ENCODE data around the gene GADD45B.
"Not testable (repeated sequence)": the region's sequence is repeated elsewhere in the genome, so short reads cannot be mapped to it uniquely, and the experiment has no call there.

The GADD45B gene

GRCh38 chr19:2469915-2470200 is 6.1 kb upstream of the GADD45B start:
- DNase-seq: not testable (repeated sequence)

GRCh38 chr19:2474232-2475017 is 1.5 kb upstream of the GADD45B start:
- peak; percentile 95 for DNase-seq

DNA sequence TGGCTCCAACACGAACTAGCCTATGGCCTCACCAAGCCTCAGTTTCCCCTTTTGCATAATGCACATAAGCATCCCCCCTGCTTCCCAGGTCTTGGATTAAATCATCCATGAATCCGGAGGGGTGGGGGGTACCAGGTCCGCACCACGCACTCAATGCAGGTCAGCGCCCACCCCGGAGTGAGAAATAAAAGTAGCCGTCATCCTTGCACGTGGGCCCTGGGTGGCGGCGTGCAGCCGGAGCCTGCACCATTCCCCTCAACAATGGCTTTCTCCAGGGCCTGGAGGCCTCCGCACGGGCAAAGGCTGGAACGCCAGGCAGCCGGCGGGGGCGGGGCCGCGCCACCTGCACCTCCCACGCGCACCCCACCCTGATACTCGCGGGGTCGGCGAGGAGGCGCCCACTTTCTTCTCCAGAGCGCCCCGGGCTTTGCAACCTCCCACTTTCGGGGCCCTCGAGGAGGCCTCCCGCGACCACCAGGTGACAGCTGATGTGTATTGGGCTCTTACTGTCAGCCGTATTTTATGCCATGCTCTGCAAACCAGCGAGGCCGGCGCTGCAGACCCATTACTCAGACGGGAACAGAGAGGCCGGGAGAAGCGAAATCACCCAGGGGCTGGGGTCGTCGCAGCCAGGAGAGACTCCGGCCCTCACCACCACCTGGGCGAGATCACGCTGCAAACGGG is 767 bp upstream of the GADD45B start:
- no peak for DNase-seq

DNA sequence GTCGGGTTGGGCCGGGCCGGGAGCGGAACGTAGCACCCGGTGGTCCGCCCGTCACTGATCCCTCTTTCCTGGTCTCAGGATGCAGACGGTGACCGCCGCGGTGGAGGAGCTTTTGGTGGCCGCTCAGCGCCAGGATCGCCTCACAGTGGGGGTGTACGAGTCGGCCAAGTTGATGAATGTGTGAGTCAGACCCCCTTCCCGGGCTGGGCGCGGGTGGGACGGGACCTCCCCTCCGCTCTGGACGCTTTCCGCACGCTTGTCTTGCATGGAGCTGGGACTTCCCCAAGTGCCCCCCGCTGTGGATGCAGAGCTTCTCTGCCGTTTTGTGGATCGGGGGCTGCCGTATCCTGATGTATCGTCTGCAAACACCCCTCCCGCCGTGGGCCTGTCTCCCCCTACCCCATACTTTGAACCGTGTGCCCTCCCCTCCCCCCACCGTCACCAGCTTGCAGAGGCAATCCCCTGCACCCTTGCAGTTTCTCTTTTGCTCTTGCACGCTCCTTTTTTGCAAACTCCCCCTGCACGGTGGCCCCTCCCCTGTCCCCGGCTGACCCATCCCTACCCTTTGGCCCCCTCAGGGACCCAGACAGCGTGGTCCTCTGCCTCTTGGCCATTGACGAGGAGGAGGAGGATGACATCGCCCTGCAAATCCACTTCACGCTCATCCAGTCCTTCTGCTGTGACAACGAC is 669 bp downstream of the GADD45B start:
- peak; percentile 67 for DNase-seq

DNA sequence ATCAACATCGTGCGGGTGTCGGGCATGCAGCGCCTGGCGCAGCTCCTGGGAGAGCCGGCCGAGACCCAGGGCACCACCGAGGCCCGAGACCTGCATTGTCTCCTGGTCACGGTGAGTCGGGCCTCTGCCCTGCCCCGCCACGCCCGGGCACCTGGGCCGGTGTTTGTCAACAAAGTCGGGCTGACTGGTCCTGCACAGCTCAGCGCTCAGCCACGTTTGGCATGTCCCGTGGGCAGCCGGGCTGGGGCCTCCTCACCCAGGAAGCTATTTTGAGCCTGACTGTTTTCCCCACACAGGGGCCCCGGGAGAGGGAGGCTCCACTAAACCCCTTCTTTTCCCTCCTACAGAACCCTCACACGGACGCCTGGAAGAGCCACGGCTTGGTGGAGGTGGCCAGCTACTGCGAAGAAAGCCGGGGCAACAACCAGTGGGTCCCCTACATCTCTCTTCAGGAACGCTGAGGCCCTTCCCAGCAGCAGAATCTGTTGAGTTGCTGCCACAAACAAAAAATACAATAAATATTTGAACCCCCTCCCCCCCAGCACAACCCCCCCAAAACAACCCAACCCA is 1.3 kb downstream of the GADD45B start:
- peak; percentile 53 for DNase-seq

- DNase-seq: no peak
Observed at GRCh38 chr19:2477732-2478191, 1.8 kb downstream of the GADD45B start.

- peak; percentile 75 for DNase-seq
Observed at GRCh38 chr19:2478278-2478755, 2.4 kb downstream of the GADD45B start.

DNA sequence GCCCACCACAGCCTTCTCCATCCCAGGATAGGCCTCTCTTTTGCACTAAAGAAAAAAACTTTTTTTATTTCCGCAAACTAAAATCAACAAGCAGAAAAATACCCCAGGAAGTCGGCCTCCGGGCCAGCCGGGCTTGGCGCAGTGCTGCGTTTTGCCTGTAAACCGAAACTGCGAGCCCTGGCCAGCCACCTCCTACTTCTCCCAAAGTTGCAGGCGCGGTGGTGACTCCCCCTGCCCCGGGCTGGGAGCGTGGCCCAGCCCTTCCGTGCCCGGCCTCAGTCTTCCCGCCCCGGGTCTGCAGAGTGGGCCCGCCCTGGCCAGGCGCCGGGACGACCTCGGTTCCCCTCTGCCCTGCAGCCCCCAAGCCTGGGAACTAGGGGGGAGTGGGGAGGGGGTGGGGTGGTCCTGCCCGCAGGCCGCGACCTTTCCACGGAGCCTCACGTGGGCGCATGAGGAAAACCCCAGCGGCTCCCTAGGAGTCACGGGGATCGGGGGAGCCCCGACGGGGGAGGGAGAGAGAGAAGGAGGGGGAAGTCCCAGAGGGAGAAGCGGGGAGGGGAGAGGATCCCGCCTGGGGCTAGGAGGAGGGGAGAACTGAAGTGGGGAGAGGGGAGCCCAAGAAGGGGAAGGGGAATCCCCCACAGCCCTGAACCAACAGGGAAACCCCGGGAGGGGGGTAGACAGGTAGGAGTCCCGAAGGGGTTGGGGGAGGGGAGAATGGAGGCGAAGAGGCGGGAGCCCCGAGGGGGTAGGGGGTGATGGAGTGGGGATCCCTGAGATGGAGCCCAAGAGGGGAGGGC is 3.0 kb downstream of the GADD45B start:
- DNase-seq: peak; percentile 58

DNA sequence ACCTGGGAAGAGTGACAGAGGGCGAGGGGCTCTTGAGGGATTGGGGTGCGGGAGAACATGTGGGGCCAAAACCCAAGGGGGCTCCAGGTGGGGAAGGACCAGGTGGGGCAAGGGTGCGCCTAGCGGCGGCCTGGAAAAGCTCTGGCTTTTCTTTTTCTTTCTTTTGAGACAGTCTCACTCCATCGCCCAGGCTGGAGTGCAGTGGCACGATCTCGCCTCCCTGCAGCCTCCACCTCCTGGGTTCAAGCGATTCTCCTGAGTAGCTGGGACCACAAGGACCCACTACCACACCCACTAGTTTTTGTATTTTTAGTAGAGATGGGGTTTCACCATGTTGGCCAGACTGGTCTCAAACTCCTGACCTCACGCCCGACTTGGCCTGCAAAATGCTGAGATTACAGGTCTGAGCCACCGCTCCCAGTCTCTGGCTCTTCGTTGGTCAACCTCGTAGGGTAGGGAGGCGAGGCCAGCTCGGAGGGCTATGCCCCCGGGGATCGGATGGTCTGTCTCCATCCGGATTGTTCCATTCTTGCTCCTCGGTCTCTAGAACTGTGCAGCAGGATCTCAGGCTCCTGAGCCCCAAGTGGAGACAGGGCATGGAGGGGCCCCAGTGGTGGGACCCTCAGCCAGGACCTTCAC is 3.7 kb downstream of the GADD45B start:
- DNase-seq: no peak

GRCh38 chr19:2481466-2481865 is 5.5 kb downstream of the GADD45B start:
- no peak for DNase-seq

- no peak for DNase-seq
Observed at GRCh38 chr19:2482354-2483038, 6.6 kb downstream of the GADD45B start.

DNA sequence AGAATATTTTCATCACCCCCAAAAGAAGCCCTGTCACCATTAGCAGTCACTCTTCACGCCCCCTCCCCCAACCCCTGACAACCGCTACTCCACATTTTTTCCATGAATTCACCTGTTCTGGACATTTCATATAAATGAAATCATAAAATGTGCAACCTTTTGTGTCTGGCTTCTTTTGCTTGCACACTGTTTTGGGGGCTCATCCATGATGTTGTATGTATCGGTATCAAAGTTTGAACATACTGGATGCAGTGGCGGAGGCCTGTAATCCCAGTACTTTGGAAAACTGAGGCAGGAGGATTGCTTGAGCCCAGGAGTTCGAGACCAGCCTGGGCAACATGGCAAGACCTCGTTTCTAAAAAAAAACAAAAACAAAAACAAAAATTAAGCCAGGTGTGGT is 7.2 kb downstream of the GADD45B start:
- no peak for DNase-seq

DNA sequence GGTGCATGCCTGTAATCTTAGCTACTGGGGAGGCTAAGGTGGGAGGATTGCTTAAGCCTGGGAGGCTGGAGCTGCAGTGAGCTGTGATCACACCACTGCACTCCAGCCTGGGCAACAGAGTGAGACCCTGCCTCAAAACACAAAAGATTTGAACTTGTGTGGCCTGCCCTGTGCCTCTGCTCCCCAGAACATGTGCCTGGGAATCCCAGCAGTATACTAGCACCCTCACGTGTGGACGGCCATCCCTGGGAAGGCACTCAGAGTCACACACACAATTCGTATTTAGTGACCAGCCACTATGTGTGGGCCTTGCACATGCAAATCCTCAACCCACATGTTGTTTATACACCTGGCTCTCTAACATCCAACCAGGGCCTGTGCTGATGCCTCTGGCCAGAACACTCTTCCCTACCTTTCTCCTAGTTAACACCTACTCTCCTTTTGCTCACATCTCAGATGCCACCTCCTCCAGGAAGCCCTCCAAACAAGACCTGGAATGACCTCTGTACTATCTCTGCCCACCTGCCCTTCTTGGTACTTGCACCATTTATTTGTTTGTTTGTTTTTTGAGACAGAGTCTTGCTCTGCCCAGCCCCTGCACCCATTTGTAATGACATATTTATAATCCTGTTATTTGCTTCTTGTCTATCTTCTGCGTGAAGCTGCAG is 7.7 kb downstream of the GADD45B start:
- DNase-seq: no peak

GRCh38 chr19:2484178-2484937 is 8.4 kb downstream of the GADD45B start:
- no peak for DNase-seq

- DNase-seq: no peak
Observed at GRCh38 chr19:2485428-2485827, 9.5 kb downstream of the GADD45B start.

DNA sequence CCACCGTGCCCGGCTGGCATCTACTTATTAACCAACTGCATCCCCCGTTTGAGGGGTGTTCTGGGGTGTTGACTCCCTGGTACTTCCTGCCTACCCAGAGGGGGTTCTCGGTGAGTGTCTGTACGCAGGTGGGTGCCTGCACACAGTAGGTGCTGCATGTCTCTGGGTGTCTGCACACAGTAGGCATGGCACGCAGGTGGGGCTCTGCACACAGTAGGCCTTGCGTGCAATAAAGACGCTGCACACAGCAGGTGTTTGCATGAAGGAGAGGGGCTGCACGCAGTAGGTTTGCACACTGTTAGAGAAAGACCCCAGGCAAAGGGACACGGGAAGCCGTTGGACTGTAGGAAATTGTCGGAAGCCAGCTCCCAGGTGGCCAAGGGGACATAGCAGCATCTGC is 11.2 kb downstream of the GADD45B start:
- DNase-seq: no peak

DNA sequence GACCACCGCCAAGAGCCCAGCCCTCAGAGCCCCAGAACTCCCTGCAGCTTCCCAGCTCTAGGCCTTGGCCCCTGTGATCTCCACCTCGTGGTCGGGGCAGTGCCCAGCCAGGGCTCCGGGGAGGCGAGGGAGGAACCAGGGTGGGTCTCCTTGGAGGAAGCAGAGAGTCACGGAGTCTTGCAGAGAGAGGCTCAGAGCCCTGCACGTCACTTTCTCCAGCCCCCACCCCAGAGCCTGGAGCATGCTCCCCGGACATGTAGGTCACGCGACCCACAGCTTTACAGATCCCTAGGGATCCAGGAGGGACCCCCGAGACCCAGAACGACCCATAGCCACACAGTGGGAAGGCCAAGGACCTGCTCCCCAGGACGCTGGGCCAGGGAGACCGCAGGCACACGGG is 11.9 kb downstream of the GADD45B start:
- no peak for DNase-seq

DNA sequence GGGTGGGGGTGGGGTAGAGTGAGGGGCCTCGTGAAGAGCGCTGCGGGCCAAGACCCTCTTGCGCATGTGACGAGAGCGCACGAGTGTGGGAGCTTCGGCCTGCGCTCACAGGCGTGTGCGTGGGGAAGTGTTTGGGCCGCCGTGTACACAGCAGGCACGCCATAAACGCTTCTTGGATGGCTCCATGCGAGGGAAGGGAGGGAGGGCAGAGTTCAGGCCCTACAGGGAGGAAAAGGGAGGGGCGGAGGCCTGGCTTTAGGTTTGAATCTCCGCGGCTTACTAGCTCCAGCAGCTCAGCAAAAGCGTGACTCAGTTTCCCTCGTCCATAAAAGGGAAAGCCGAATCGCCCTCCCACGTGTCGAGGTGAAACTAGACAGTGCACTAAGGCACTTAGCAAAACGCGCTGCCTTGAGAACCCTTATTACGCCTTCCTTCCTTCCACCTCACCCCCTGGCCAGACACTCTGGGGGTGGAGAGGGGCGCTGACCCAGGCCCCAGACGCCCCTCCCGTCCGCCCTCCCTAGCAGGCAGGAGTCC is 12.5 kb downstream of the GADD45B start:
- DNase-seq: no peak

DNA sequence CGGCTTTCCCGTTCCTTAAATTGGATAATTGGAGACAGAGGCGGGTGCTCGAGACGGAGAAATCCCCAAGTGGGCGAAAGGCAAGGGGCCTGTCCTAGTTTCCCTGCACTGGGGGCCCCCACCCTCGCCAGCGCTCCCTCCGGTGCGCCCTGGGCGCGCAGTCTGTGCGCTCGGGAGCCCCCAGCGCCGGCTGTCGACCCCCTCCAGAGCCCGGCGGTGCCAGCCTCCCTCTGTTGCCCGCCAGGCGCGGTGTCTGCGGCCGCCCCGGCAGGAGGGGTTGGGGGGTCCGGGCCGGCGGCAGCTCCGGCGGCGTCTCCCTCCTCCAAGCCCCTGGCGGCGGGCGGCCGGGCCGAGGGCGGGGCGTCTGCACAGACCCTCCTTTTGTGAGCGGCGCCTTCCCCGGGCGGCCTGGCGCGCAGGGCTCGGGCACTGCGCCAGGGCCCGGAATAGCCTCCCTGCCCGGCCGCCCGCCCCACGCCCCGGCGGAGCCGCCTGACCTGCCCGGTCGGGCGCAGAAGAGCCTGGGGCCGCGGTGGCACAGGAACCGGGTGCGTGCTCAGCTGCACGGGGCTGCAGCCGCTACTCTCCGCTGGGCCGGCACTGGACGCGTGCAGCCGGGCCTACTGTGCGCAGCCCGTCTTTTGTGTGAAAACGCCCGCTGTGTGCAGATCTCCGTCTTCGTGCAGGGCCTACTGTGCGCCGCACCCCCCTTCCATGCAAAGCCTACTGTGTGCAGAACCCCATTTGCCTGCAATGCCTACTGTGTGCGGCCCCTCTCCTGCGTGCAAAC is 13.2 kb downstream of the GADD45B start:
- peak; percentile 80 for DNase-seq

Data from eye (tissue), 1 donor.